Measurements from ENCODE around the gene PPM1F.

Gene PPM1F

GRCh38 chr22:21960200-21961126 lies 7.8 kb upstream of the PPM1F start:
- no peak for DNase-seq (ENCODE audit: low spot score)

GRCh38 chr22:21959274-21960074 lies 6.8 kb upstream of the PPM1F start:
- DNase-seq (ENCODE audit: low spot score): no peak

- DNase-seq (ENCODE audit: low spot score): no peak
These were observed 6.0 kb upstream of the PPM1F start for GRCh38 chr22:21958360-21959273.

- no peak for DNase-seq (ENCODE audit: low spot score)
These were observed 650 bp downstream of the PPM1F start for GRCh38 chr22:21951931-21952465.

- no peak for DNase-seq (ENCODE audit: low spot score)
These were observed 1.6 kb downstream of the PPM1F start for GRCh38 chr22:21951062-21951461.

- no peak for DNase-seq (ENCODE audit: low spot score)
These were observed 2.7 kb downstream of the PPM1F start for GRCh38 chr22:21949948-21950347.

- no peak for DNase-seq (ENCODE audit: low spot score)
These were observed 3.1 kb downstream of the PPM1F start for GRCh38 chr22:21949569-21949918.

- no peak for DNase-seq (ENCODE audit: low spot score)
These were observed 3.7 kb downstream of the PPM1F start for GRCh38 chr22:21948824-21949568.

GRCh38 chr22:21948390-21948789 lies 4.3 kb downstream of the PPM1F start:
- DNase-seq (ENCODE audit: low spot score): no peak

GRCh38 chr22:21947040-21948014 lies 5.3 kb downstream of the PPM1F start:
- DNase-seq (ENCODE audit: low spot score): no peak

- no peak for DNase-seq (ENCODE audit: low spot score)
These were observed 6.3 kb downstream of the PPM1F start for GRCh38 chr22:21946262-21946925.

- no peak for DNase-seq (ENCODE audit: low spot score)
These were observed 7.0 kb downstream of the PPM1F start for GRCh38 chr22:21945453-21946261.

- DNase-seq (ENCODE audit: low spot score): no peak
These were observed 7.8 kb downstream of the PPM1F start for GRCh38 chr22:21944871-21945270.

GRCh38 chr22:21943571-21944448 lies 8.8 kb downstream of the PPM1F start:
- DNase-seq (ENCODE audit: low spot score): no peak

GRCh38 chr22:21942407-21943343 lies 10.0 kb downstream of the PPM1F start:
- DNase-seq (ENCODE audit: low spot score): peak; percentile 48

- no peak for DNase-seq (ENCODE audit: low spot score)
These were observed 10.7 kb downstream of the PPM1F start for GRCh38 chr22:21941921-21942320.
